ENCODE measurements around the gene TBC1D7.

- TF ChIP-seq, protein P1, sequence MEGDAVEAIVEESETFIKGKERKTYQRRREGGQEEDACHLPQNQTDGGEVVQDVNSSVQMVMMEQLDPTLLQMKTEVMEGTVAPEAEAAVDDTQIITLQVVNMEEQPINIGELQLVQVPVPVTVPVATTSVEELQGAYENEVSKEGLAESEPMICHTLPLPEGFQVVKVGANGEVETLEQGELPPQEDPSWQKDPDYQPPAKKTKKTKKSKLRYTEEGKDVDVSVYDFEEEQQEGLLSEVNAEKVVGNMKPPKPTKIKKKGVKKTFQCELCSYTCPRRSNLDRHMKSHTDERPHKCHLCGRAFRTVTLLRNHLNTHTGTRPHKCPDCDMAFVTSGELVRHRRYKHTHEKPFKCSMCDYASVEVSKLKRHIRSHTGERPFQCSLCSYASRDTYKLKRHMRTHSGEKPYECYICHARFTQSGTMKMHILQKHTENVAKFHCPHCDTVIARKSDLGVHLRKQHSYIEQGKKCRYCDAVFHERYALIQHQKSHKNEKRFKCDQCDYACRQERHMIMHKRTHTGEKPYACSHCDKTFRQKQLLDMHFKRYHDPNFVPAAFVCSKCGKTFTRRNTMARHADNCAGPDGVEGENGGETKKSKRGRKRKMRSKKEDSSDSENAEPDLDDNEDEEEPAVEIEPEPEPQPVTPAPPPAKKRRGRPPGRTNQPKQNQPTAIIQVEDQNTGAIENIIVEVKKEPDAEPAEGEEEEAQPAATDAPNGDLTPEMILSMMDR (IDR thresholded peaks at IDR 0.05 in 2 of 3, conservative IDR thresholded peaks at IDR 0.05 in 1 of 3; ENCODE audit: borderline replicate concordance in 1 of 3, insufficient read depth in 1 of 3, low read depth in 2 of 3, low read length in 2 of 3): 0 out of 6 replicates have a peak, but pooled peaks of 1 of the 3 experiments have one; percentile 4
- TF ChIP-seq EZH2 (IDR thresholded peaks at IDR 0.05): no peak
- no peak for TF ChIP-seq POLR2A (IDR thresholded peaks at IDR 0.05; ENCODE audit: borderline replicate concordance, extremely low read depth, insufficient read depth, insufficient read length)
- no peak for TF ChIP-seq RAD21 (IDR thresholded peaks at IDR 0.05; ENCODE audit: low read depth)
- no peak for TF ChIP-seq SRF (IDR thresholded peaks at IDR 0.05; ENCODE audit: low read depth)
- TF ChIP-seq POLR2AphosphoS5 (IDR thresholded peaks at IDR 0.05; ENCODE audit: low read depth, low read length): no peak
Measured at GRCh38 chr6:13300643-13301590, 27.4 kb downstream of the TBC1D7 start.

All from HCT116 (cell line).